D341Med (cell line): ENCODE data around the gene SLC38A7.
"Not testable (repeated sequence)": the region's sequence is repeated elsewhere in the genome, so short reads cannot be mapped to it uniquely, and the experiment has no call there.

Experiments
- DNase-seq: peaks from one replicate; pipeline ENCODE4 v3.0.0; 2012; ENCODE audit warnings: low spot score

The SLC38A7 gene

GRCh38 chr16:58678716-58679115, 5.9 kb downstream of the SLC38A7 start:
- no peak for DNase-seq

- no peak for DNase-seq
Observed at GRCh38 chr16:58678269-58678668, 6.3 kb downstream of the SLC38A7 start.

- no peak for DNase-seq
Observed at GRCh38 chr16:58670946-58671583, 13.5 kb downstream of the SLC38A7 start.

- no peak for DNase-seq
Observed at GRCh38 chr16:58670177-58670576, 14.4 kb downstream of the SLC38A7 start.

GRCh38 chr16:58665200-58665599, 19.4 kb downstream of the SLC38A7 start:
- no peak for DNase-seq

- peak; percentile 65 for DNase-seq
Observed at GRCh38 chr16:58661199-58661830, 23.3 kb downstream of the SLC38A7 start.

GRCh38 chr16:58659911-58660310, 24.7 kb downstream of the SLC38A7 start:
- DNase-seq: not testable (repeated sequence)

- no peak for DNase-seq
Observed at GRCh38 chr16:58658796-58659211, 25.8 kb downstream of the SLC38A7 start.

- DNase-seq: no peak
Observed at GRCh38 chr16:58656899-58657298, 27.7 kb downstream of the SLC38A7 start.

- DNase-seq: no peak
Observed at GRCh38 chr16:58655215-58655596, 29.4 kb downstream of the SLC38A7 start.

- no peak for DNase-seq
Observed at GRCh38 chr16:58654560-58655214, 29.9 kb downstream of the SLC38A7 start.

GRCh38 chr16:58652741-58653140, 31.8 kb downstream of the SLC38A7 start:
- no peak for DNase-seq

- DNase-seq: no peak
Observed at GRCh38 chr16:58651965-58652348, 32.6 kb downstream of the SLC38A7 start.

- DNase-seq: no peak
Observed at GRCh38 chr16:58649707-58650106, 34.9 kb downstream of the SLC38A7 start.

- no peak for DNase-seq
Observed at GRCh38 chr16:58647107-58647506, 37.5 kb downstream of the SLC38A7 start.

GRCh38 chr16:58644765-58645487, 39.6 kb downstream of the SLC38A7 start:
- no peak for DNase-seq

- no peak for DNase-seq
Observed at GRCh38 chr16:58644108-58644507, 40.5 kb downstream of the SLC38A7 start.

- no peak for DNase-seq
Observed at GRCh38 chr16:58640949-58641348, 43.6 kb downstream of the SLC38A7 start.

GRCh38 chr16:58639836-58640235, 44.7 kb downstream of the SLC38A7 start:
- no peak for DNase-seq

- no peak for DNase-seq
Observed at GRCh38 chr16:58639230-58639629, 45.3 kb downstream of the SLC38A7 start.

GRCh38 chr16:58638148-58639036, 46.2 kb downstream of the SLC38A7 start:
- no peak for DNase-seq

GRCh38 chr16:58637021-58637420, 47.5 kb downstream of the SLC38A7 start:
- DNase-seq: not testable (repeated sequence)
